Ectodermal cell (in vitro differentiated cells): ENCODE results near the gene TSPAN1. TPM values are rescaled to one million over a fixed set of nuclear protein-coding genes. Genes with fewer than 3 reads are reported as not detected.

ENCODE experiments used
- H3K27ac ChIP-seq: 2 replicates; pipeline ENCODE4 v1.7.0; 2013; ENCODE audit warnings: mild to moderate bottlenecking, low read depth, low read length; ENCODE audit not compliant: insufficient read depth, poor library complexity, severe bottlenecking
- H3K27me3 ChIP-seq: 2 replicates; pipeline ENCODE4 v1.7.0; 2013; ENCODE audit warnings: mild to moderate bottlenecking, low read length; ENCODE audit not compliant: insufficient read depth, control insufficient read depth, poor library complexity, severe bottlenecking
- H3K36me3 ChIP-seq: one replicate; pipeline ENCODE4 v1.7.0; 2013; ENCODE audit warnings: low read length; ENCODE audit not compliant: control insufficient read depth, insufficient read depth
- H3K4me1 ChIP-seq: one replicate; pipeline ENCODE4 v1.7.0; 2013; ENCODE audit warnings: low read length; ENCODE audit not compliant: control insufficient read depth, insufficient read depth
- H3K4me3 ChIP-seq: 2 replicates; pipeline ENCODE4 v1.7.0; 2013; ENCODE audit warnings: low read depth, low read length, control low read depth; ENCODE audit not compliant: insufficient read depth
- H3K9me3 ChIP-seq: 2 replicates; pipeline ENCODE4 v1.7.0; 2013; ENCODE audit warnings: mild to moderate bottlenecking, low read length, moderate library complexity; ENCODE audit not compliant: control insufficient read depth
- WGBS, 2 experiments: methylation state at CpG; one replicate each; pipeline ENCODE4 v1.1.7; 2013; ENCODE audit warnings: missing lambda C conversion rate in 2 of 2; 5-methylcytosine and 5-hydroxymethylcytosine counted together
- polyA plus RNA-seq, 4 experiments: library from polyadenylated mRNA; stranded (reverse); fragments of 50-300 nt; gene quantifications; one replicate each; pipeline ENCODE4 v1.2.3, GENCODE V29; 2013

The TSPAN1 gene
- not detected for polyA plus RNA-seq (2013, experiment 1 of 4)
- not detected for polyA plus RNA-seq (2013, experiment 2 of 4)
- not detected for polyA plus RNA-seq (2013, experiment 3 of 4)
- not detected for polyA plus RNA-seq (2013, experiment 4 of 4)

GRCh38 chr1:46174448-46175231 is at the start of gene TSPAN1:
Gene TSPAN1 (plus strand): TSS chr1:46175087. CDS start chr1:46181108, 6,021 bp downstream.
- Histone ChIP-seq H3K9me3 (no peaks in the 10 kb centered on the region), H3K27ac (no peak within 1 kb of the TSS), H3K4me3 (no peak within 1 kb of the TSS), H3K27me3 (no peaks in the 10 kb centered on the region), H3K36me3 (no peaks in the 10 kb centered on the region), H3K4me1 (peaks cover 5% of the 10 kb centered on the region)
- 83 to 88% methylated on average over 11 of the region's 11 CpGs for WGBS, 2 experiments

DNA sequence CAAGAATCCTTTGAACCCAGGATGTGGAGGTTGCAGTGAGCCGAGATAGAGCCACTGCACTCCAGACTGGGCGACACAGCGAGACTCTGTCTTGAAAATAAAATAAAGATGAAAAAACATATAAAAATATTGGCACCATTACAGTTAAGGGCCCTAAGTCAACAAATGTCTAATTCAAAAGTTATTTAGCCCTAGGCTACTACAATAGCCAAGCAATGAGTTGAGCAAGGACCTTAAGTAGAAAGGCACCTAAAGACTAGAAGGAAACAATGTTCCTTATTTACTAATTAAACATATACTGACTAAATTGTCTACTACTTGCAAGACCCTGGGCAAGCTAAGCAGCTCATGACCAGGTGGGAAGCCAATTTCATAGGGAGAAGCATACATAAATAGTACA is 46.5 kb upstream of the TSPAN1 start:
- Histone ChIP-seq H3K27me3 (no peaks in the 10 kb centered on the region), H3K4me1 (peaks cover 4% of the 10 kb centered on the region), H3K4me3 (no peak overlapping the region), H3K27ac (no peak overlapping the region), H3K36me3 (no peaks in the 10 kb centered on the region), H3K9me3 (no peaks in the 10 kb centered on the region)
- 96 to 100% methylated on average over 1 to 3 of the region's 3 CpGs for WGBS, 2 experiments

DNA sequence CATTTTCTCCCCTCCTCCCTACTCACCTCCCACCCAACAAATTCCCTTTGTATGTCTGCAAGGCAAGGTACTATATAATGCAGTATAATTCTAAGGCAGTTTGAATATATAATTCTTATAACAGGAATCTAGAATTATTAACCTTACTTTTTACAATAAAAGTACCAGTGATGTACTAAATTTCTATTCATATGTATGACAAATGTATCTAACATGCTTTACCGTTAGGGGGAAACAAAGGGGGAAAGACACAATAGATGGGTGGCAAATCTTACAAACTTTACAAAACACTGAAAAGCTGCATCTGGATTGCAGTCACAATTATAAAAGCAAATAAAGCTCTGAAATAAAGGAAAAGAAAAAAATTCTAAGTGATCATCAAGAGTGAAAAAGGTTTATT is 44.8 kb upstream of the TSPAN1 start:
- peaks cover 15% of the 10 kb centered on the region for H3K4me1 ChIP-seq
- peak overlapping the region; percentile 75 for H3K4me3 ChIP-seq
- no peaks in the 10 kb centered on the region for H3K27me3 ChIP-seq
- no peak overlapping the region for H3K27ac ChIP-seq
- H3K9me3 ChIP-seq, result no peaks in the 10 kb centered on the region
- WGBS, 2 experiments, result no CpG with 5 or more reads among the region's 1 CpG
- no peaks in the 10 kb centered on the region for H3K36me3 ChIP-seq

DNA sequence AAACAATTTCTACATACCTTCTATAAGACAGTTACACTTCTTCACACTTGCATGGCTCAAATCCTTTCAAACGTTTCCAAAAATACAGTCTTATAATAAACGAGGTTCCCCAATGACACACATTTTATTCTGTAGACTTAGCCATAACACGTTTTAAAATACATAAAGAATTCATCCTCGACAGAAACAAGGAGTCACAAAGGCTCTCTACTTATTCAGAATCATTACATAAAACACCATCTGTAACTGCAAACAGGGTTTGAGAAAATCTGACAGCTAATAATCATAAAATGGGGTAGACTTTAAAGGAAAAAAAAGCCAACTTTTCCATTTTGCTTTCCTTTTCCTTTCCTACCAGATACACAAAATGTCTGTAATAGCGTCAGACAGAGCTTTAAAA is 44.3 kb upstream of the TSPAN1 start:
- Histone ChIP-seq H3K4me3 (peak overlapping the region; percentile 75), H3K27ac (no peak overlapping the region), H3K36me3 (no peaks in the 10 kb centered on the region), H3K4me1 (peaks cover 15% of the 10 kb centered on the region), H3K27me3 (no peaks in the 10 kb centered on the region), H3K9me3 (no peaks in the 10 kb centered on the region)
- WGBS, 2 experiments, result 5 to 6% methylated on average over 4 of the region's 5 CpGs

DNA sequence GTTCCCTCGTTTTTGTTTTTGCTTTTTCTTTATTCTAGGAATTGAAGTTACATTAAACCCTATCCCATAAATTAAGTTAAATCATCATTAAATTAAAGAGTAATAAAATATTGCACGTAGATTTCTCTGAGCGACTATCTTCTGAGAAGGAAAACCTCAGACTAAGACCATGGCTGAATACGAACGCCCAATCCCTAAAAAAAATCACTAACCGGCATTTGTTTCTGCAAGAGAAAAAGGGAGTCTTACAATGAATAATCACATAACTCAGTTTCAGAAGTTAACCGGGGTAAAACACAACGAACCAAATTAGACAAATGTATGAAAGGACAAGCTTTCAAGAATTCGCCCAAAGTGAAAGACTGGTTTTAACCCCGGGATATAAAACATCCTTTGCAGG is 43.8 kb upstream of the TSPAN1 start:
- no peaks in the 10 kb centered on the region for H3K27me3 ChIP-seq
- 0 to 3% methylated on average over 8 to 9 of the region's 10 CpGs for WGBS, 2 experiments
- H3K27ac ChIP-seq, result no peak overlapping the region
- peaks cover 15% of the 10 kb centered on the region for H3K4me1 ChIP-seq
- no peaks in the 10 kb centered on the region for H3K9me3 ChIP-seq
- H3K36me3 ChIP-seq, result no peaks in the 10 kb centered on the region
- H3K4me3 ChIP-seq, result peak overlapping the region; percentile 75

DNA sequence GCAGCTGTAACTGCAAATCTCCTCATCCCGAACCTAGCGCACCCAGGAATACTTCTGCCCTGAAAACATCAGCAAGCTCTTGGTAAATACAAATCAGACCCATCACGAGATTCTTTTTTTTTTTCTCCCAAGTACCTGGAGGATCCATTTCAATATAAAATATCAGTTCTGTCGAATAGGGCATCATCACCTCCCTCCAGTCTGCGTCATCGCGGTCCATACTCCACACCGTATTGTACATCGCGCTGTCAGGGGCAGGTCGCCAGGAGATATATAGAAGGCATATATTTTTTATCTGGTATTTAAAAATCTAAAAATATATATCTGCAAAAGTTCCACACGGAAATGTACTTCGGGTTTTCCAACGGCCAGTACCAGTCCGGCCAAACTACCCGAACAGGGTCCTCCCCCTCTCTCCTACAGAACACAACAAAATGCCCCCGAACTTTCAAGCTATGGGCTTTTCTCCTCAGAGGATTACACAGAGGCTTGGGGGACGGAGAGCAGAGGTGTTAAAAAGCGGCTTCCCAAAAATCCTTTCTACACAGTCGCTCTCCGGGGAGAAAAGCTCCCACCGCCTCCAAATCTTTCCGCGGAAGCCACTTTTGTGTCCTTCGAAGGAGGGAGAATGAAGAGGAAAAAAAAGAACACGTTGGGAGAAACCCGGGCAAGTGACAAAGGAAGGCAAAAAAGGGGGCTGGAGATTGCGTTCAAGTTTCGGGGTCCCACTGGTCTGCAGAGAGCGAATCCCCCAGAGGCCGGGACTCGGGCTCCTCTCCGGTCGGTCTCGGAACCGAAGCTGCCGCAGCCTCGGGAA is 43.0 kb upstream of the TSPAN1 start:
- H3K9me3 ChIP-seq, result no peaks in the 10 kb centered on the region
- no peaks in the 10 kb centered on the region for H3K36me3 ChIP-seq
- H3K4me1 ChIP-seq, result peaks cover 18% of the 10 kb centered on the region
- no peaks in the 10 kb centered on the region for H3K27me3 ChIP-seq
- H3K27ac ChIP-seq, result peak overlapping the region; percentile 100
- H3K4me3 ChIP-seq, result peak overlapping the region; percentile 75
- WGBS, 2 experiments, result 0 to 1% methylated on average over 34 to 35 of the region's 38 CpGs

- Histone ChIP-seq H3K27me3 (no peaks in the 10 kb centered on the region), H3K9me3 (no peaks in the 10 kb centered on the region), H3K4me3 (peak within 1 kb of the TSS; percentile 75), H3K4me1 (peaks cover 22% of the 10 kb centered on the region), H3K36me3 (no peaks in the 10 kb centered on the region), H3K27ac (peak within 1 kb of the TSS; percentile 100)
- 0% methylated on average over 55 of the region's 55 CpGs for WGBS, 2 experiments
Measured at GRCh38 chr1:46132529-46133180, 42.2 kb upstream of the TSPAN1 start, which contains the start of gene PIK3R3. Gene PIK3R3 (minus strand): TSS chr1:46132629. CDS start chr1:46131952, 677 bp downstream.

GRCh38 chr1:46133181-46133658 is 41.7 kb upstream of the TSPAN1 start:
- no peaks in the 10 kb centered on the region for H3K36me3 ChIP-seq
- 0% methylated on average over 22 of the region's 22 CpGs for WGBS, 2 experiments
- H3K4me1 ChIP-seq, result peaks cover 26% of the 10 kb centered on the region

GRCh38 chr1:46133781-46134350 is 41.0 kb upstream of the TSPAN1 start:
- peak overlapping the region; percentile 100 for H3K27ac ChIP-seq
- no peaks in the 10 kb centered on the region for H3K27me3 ChIP-seq
- H3K36me3 ChIP-seq, result no peaks in the 10 kb centered on the region
- no peaks in the 10 kb centered on the region for H3K9me3 ChIP-seq
- peak overlapping the region; percentile 55 for H3K4me3 ChIP-seq
- 40 to 47% methylated on average over 2 to 3 of the region's 3 CpGs for WGBS, 2 experiments
- peaks cover 25% of the 10 kb centered on the region for H3K4me1 ChIP-seq

More at GRCh38 chr1:46133181-46133658, 41.7 kb upstream of the TSPAN1 start:
- H3K4me3 ChIP-seq, result peak overlapping the region; percentile 55
- H3K9me3 ChIP-seq, result no peaks in the 10 kb centered on the region
- H3K27ac ChIP-seq, result peak overlapping the region; percentile 100
- H3K27me3 ChIP-seq, result no peaks in the 10 kb centered on the region
